HCEC 1CT (cell line): Measurements from ENCODE around the gene LIPG.
"Not testable (repeated sequence)": the region's sequence is repeated elsewhere in the genome, so short reads cannot be mapped to it uniquely, and the experiment has no call there.

Experiments
- DNase-seq: peaks from one replicate; pipeline ENCODE4 v3.0.0-alpha.2; 2017

Gene LIPG

DNA sequence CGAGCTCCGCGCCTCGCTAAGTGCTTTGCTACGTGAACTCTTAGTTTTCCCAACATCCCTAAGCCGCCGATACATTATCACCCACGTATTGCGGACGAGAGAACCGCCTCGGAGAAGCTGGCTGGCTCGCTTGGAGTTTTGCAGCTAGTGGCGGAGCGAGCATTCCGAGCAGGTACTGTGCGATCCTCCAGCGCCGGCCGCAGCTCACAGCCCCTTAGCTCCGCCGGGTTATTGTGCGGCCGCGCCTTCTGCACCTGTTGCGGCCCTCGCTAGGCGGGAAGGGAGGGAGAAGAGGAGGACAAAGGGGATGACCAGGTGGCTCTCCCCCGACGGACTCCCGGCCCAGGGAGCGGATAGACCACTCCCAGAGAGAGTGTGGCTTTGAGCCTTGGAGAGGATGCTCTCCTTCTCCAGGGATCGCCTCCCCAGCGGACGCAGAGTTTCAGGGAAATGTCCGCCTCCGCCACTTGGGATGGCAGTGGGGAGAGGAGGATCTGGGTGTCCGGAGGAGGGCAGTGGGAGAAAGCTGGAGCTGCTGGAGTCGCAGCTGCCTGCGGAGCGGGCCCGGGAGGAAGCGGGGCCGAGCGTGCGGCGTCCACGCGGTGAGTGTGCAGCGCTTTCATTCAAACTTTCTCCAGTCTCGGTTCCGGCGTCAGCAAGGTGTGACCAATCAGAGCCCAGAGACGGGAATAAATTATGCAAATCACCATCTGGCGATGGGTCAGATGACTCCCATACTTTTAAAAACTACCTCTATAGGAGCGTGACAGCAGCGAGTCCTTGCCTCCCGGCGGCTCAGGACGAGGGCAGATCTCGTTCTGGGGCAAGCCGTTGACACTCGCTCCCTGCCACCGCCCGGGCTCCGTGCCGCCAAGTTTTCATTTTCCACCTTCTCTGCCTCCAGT is at the start of gene LIPG:
TSS of gene LIPG (plus strand) at position 769 of the 905 bp plus-strand sequence. CDS start 252 bp downstream, outside the sequence.
- DNase-seq, result peak; percentile 48

DNA sequence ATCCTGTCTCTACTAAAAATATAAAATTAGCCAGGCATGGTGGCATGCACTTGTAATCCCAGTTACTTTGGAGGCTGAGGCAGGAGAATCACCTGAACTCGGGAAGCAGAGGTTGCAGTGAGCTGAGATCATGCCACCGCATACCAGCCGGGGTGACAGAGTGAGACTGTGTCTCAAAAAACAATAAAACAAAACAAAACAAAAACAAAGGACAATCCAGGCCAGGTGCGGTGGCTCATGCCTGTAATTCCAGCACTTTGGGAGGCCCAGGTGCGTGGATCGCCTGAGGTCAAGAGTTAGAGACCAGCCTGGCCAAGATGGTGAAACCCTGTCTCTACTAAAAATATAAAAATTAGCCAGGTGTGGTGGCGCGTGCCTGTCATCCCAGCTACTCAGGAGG is 49.0 kb upstream of the LIPG start:
- not testable (repeated sequence) for DNase-seq

DNA sequence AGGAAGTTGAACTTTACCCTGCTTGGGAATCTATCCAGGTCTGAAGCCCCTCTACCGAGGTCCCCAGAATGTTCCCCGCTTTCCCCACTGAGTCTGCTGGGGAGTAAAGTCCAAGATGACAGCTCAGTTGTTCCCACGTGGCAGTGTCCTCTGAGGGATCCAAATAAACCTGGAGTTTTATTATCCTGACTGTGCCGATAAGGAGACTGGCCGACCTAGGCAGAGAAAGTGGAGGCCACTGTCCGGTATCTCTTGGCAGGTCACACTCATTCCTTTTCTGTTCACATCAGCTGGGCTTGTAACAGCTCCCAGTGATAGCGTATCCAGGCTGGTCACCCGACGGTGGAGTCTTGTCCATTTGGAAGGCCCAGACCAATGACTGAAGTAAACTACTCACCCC is 47.3 kb upstream of the LIPG start:
- DNase-seq, result no peak

DNA sequence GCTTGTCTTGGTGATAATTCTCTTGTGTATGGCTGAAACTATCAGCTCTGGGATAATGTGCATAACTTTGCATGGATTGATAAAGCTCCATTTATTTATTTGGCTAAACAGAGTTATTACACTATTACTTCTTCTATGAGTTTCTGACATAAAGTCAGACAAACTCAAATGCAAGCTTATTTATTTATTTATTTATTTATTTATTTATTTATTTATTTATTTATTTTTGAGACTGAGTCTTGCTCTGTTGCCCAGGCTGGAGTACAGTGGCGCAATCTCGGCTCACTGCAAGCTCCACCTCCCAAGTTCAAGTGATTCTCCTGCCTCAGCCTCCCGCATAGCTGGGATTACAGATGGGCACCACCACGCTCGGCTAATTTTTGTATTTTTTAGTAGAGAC is 46.9 kb upstream of the LIPG start:
- DNase-seq, result not testable (repeated sequence)

DNA sequence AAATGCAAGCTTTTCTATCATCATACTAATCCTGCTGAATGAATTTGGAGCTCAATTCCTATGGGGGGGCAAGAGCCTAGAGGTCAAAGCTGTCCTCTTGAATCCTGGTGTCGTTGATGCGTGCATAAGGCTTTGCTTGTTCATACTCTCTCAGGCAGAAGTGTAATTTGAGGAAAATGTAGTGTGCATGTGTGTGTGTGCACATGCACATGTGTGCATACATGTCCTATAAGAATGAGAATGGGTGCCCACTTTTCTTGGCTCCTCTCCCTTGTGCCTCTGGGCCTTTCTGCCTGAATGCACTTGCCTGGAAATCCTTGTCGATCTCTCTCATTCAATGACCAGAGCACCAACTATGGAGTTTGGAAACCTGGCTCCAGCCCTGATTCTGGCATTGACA is 46.3 kb upstream of the LIPG start:
- no peak for DNase-seq

DNA sequence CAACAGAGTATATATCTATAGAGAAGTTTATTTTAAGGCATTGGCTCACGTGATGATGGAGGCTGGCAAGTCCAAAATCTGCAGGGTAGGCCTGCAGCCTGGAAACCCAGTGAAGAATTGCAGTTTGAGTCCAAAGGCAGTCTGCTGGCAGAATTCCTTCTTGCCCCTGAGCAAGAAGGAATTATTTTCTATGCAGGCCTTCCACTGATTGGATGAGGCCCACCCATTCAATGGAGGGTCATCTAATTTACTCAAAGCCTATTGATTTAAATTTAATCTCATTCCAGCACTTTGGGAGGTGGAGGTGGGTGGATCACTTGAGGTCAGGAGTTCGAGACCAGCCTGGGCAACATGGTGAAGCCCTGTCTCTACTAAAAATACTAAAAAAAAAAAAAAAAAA is 44.4 kb upstream of the LIPG start:
- no peak for DNase-seq

DNA sequence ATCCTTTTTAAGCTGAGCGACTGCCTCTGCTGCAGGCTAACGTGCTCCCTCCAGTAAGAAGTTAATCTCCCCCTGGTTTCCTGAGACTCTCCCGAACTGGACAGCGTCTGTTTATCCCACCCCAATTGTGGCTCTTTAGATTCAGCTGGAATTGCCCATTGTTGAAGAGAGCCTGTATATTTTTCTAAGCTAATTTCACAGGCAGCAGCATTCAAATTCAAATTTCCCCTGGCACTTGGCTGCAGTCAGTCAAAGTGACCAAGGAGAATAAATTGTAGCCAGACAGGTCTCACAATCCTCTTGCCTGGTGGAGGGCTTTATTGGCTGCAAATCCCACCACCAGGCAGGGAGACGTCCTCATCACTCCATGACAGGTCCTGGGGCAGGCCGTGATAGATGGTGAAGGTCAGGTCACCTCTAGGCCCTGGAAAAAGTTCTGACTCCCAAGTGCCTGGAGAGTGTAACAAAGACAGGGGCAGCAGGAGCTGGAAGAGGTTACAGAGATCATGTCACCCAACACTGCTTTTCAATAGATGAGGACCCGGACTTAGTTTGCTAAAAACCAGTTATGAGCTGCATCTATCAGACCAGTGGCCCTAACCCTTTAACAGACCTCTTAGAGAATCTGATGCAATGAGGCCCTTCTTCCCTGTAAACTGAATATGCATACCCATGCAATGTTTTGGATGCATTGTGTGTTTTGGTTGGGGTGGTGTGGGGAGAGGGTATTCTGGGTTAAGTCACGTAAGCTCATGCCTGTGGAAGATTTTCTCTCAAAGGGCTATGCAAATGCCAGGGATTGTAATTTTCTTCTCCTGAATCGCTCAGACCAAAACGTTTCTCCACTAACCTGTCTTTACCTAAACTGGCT is 42.5 kb upstream of the LIPG start:
- DNase-seq, result no peak

DNA sequence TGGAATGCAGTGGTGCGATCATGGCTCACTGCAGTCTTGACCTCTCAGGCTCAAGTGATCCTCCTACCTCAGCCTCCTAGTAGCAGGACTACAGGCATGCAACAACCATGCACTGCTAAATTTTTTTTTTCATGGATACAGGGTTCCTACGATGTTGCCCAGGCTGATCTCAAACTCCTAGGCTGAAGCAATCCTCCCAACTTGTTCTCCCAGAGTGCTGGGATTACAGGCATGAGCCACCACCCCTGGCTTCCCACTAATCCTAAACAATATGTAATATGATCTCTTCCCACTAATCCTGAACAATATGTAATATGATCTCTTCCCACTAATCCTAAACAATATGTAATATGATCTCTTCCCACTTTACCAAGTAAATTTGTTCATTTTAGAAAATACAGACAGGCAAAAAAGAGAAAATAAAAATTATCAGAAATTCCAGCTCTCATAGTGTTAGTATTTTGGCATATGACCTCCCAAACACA is 41.2 kb upstream of the LIPG start:
- peak; percentile 56 for DNase-seq

DNA sequence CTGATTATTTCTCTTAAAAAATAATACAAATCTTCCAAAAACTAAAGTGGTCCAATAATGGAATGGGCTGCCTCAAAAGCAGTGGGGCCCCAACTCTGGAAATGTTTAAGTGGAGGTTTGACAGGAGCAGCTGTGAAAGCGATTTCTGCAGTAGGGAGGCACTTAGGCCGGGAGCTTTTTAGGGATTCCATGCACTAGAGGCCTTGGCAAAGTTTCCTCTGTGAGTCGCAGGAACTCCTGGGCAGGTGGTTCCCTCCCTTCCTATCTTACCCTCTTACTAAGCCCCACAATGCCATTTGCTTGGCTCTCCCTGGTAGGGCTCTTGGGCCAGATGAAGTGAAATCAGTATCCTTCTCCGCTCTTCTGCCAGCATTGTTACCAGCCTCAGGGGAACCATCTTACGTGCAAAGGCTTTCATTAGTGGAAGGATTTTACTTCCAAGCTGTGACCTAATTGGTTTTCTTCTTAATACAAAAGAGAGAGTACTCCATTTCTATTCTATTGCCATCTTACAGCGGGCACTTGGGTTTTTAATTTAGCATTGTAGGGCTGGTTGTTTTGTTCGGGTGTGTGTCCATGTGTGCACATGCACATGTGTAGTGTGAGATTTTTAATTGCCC is 40.5 kb upstream of the LIPG start:
- DNase-seq, result no peak

DNA sequence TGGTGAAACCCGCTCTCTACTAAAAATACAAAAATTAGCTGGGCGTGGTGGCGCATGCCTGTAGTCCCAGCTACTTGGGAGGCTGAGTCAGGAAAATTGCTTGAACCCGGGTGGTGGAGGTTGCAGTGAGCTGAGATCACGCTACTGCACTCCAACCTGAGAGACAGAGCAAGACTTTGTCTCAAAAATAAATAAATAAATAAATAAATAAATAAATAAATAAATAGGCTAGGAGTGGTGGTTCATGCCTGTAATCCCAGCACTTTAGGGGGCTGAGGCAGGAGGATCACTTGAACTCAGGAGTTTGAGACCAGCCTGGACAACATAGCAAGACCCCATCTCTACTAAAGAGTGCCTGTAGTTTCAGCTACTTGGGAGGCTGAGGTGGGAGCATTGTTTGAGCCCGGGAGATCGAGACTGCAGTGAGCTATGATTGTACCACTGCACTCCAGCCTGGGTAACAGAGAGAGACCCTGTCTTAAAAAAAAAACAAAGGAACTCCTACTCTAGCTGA is 38.2 kb upstream of the LIPG start:
- DNase-seq, result not testable (repeated sequence)

DNA sequence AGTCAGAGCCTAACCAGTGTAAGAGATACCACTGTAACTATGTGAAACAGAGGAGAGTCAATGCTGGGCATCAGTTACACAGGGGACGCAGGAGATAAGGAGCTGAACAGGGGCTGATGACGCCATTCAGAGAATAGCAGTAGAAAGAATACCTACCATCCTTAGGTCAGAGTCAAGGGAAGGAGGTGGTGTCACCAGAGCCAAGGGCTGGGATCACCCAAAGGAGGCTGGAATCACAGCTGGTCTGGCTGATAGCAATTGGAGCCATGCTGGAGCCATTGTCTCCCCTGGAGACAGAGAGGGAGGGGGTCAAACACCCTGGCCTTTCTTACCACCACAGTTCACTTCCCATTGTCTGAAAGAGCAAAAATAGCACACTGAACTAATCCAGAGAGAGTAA is 37.5 kb upstream of the LIPG start:
- no peak for DNase-seq

DNA sequence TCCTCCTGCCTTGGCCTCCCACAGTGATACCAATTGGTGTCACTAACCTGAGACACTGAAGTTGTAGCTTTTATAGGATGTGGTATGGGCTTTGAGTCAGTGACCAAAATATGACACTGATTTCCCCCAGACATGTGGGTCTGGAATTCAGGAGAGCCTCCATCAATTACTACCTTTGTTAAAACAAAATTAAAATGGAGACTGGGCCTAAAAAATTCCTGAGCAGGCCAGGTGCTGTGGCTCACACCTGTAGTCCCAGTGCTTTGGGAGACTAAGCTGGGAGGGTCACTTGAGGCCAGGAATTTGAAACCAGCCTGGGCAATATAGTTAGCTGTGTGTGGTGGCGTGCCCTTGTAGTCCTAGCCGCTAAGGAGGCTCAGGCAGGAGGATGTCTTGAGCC is 36.9 kb upstream of the LIPG start:
- no peak for DNase-seq

DNA sequence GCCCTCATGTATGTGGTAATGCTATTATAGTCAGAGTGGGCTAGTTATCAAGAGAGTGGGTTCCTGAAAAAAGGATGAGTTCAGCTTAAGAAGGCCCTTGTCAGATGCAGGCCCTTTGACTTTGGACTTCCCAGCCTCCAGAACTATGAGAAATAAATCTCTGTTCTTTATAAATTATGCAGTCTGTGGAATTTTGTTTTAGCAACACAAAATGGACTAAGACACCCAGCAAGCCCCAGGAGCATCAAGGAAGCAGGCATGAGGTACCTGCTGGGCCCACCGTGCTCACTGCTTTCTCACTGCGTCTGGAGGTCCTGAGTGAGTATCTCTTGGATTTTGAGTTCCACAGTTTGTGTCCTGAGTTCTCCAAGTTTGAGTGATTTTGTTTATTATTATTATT is 35.9 kb upstream of the LIPG start:
- DNase-seq, result no peak

DNA sequence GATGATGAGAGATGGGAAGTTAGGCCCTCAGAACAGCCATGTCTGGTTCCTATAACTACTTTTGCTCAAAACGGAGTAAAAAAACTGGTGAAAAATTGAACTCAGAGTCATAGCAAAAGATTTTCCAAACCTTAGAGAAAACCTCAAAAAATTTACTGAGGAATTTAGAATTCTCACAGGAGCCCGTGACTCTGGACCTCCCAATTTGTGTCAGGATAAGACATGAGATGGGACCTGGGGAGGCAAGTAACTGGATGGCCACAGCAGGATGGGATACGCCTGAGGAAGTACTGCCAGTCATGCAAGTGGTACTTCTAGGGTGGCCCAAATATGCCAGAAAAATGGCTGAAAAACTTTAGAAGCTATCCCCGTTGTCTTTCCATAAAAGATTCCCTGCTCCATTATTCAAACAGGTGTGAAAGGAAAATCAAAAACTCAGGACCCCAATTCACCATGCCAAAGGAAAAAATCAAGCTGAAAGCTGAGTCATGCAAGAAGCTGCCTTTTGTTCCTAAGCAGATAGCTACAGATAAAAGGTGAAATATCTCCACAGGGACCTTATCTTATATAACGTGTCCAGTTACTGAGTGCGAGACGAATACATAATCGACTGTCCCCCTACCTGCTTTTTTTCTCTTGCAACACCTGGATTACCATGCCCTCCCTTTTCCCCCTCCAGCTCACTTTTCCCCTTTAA is 34.1 kb upstream of the LIPG start:
- no peak for DNase-seq

DNA sequence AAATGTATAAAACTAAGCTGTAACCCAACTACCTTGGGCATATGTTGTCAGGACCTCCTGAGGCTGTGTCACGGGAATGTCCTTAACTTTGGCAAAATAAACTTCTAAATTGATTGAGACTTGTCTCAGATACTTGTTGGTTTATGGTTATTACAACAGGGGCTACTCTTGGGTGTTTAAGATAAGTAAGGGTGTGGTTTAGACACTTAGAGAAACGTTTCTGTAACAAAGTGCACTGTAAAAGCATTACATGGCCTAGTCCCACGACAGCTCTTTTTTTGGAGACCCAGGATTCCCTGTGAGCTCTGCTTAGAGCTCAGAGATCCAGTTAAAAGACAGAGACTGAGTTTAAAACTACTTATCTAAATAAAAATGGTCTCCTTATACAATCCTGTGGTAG is 32.3 kb upstream of the LIPG start:
- no peak for DNase-seq

DNA sequence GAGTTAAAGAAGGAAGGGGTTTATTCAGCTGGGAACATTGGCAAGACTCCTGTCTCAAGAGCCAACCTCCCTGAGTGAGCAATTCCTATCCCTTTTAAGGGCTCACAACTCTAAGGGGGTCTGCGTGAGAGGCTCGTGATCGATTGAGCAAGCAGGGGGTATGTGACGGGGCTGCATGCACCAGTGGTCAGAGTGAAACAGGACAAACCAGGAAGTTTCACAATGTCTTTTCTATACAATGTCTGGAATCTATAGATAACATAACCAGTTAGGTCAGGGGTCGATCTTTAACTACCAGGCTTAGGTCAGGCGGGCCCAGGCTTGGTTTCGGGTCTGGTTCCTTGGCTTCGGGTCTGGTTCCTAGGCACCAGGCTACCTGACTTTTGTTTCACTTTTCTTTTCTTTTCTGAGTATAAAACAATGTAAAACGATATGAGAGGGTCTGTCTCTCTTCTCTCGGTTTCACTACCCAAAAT is 30.1 kb upstream of the LIPG start:
- no peak for DNase-seq

DNA sequence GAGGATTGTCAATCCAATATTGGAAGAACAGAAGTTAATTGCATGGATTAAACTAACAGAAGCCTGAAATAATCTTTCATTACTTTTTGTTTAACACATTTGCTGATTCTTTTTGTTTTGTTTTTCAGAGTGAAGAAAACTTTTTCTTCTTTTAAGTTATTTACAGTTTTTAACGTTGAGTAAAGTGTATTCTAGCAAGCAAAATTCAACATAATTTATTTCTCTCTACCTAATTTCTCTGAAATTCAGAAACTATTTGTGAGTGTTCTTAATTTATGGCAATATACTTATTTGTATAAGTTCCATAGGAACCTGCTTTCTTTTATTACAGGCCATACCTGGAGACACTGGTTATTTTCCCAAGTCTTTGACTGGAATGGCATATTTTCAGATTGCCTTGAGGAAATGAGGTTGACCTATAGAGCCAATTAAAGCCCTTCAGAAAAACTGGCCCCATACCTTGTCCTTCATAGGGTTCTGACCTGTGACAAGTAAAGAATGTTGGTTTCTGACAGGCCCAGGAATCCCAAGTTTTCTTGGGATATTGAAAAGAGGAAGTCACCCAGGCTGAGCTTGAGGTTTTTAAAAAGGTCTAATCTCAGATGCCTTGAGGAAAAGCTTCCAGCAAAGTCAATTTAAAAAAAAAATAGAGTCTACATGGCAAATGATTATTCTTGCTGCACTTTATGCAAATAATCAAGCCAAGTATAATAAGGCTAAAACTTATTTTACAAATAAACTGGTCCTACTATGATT is 26.8 kb upstream of the LIPG start:
- DNase-seq, result no peak

DNA sequence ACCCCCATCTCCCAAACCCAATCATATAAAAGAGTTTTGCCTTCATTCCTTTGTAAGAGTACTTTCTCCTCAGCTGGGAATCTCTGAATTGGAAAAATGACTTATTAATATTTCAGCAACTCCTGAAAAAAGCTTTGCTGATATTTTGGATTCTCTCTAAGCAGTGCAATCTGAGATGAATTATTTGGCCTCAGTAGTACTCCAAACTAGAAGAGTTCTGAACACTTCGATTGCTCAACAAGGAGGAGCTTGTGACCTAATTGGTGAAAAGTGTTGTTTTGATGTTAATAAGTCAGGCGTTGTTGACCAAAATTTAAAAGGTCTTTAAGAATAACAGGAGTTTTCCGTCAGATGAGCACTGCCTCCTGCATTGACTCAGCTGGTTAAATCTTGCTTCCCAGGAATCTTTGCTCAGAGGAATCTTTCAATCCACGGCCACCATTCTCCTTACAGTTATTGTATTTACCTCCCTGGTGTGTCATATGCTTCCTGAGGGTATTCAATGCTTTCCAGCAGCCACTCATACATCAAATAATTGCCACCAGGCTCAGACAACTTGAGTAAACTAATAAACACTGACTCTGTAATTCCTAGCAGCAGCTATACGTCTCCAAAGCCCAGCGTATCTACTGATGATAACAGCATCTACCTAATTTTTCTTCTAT is 24.5 kb upstream of the LIPG start:
- peak; percentile 2 for DNase-seq

DNA sequence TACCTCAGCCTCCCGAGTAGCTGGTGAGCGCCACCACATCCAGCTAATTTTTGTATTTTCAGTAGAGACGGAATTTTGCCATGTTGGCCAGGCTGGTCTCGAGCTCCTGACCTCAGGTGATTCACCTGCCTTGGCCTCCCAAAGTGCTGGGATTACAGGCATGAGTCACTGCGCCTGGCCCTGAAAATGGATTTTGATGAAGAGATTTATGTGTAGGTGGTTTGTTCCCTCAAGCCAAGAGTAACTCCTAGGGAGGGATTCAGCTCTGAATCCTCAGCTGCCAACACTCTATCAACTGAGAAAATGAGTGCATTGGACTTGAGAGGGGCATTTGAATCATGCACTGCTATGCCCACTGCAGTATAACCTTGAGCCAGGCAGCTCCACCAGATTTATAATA is 17.5 kb upstream of the LIPG start:
- no peak for DNase-seq

DNA sequence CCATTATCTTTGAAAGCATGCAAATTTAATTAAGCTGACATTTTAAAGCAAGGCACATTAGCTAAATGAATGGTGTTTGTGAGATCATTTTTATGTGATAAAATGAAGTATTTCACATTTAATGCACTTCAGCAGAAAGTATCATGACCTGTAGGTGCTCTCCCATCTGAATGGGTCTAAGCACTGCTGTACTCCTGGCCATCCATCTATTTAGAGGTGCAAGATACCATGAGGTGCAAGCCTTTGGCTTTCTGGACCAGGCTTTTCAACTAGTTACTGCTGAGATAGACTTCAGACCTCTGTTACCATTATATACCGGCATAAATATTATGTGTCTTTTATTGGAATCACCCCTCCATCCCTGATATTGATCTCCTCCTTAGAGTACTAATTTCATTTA is 15.6 kb upstream of the LIPG start:
- DNase-seq, result no peak

DNA sequence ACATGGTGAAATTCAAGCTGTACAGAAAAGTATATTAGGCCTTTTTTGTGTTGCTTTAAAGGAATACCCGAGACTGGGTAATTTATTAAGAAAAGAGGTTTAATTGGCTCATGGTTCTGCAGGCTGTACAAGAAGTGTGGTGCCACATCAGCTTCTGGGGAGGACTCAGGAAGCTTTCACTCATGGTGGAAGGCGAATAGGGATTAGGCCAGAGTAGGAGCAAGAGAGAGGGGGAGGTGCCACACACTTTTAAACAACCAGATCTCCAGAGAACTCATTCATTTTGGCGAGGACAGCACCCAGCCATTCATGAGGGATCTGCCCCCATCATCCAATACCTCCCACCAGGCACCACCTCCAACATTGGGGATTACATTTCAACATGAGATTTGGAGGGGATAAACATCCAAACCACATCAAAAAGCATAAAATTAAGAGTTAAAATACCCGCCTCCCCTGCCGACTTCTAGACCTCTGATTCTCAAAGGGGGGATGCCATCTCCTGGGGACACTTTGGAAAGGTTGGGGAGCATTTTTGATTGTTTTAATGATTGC is 15.1 kb upstream of the LIPG start:
- no peak for DNase-seq
